ENCODE measurements around the gene RFNG. TPM values are rescaled to one million over a fixed set of nuclear protein-coding genes. Genes with fewer than 3 reads are reported as not detected.

RFNG gene
- total RNA-seq, 1 donor from 2014 or later = 19.3 TPM

- DNase-seq = no peak
These were observed 51.4 kb downstream of the RFNG start for GRCh38 chr17:81999976-82000802.

- DNase-seq = no peak
These were observed 52.0 kb downstream of the RFNG start for GRCh38 chr17:81999587-81999975.

GRCh38 chr17:81998691-81999438 lies 52.7 kb downstream of the RFNG start:
- no peak for DNase-seq

- DNase-seq = no peak
These were observed 53.4 kb downstream of the RFNG start for GRCh38 chr17:81998212-81998611.

Other genes starting within 250 kb of the RFNG start
- gene GCGR, start 247.7 kb downstream of the RFNG start, total RNA-seq = not detected
- gene MCRIP1, start 218.5 kb downstream of the RFNG start, total RNA-seq = 35.6 TPM
- 10.0 TPM for gene PPP1R27, start 216.8 kb downstream of the RFNG start, total RNA-seq
- gene P4HB, start 191.3 kb downstream of the RFNG start, total RNA-seq = 208 TPM
- gene ARHGDIA, start 180.5 kb downstream of the RFNG start, total RNA-seq = 51.6 TPM
- 67.6 TPM for gene ALYREF, start 160.2 kb downstream of the RFNG start, total RNA-seq
- 60.1 TPM for gene ANAPC11, start 160.1 kb downstream of the RFNG start, total RNA-seq
- 0.59 TPM for gene NPB, start 149.6 kb downstream of the RFNG start, total RNA-seq
- gene PCYT2, start 140.4 kb downstream of the RFNG start, total RNA-seq = 18.6 TPM
- gene SIRT7, start 133.6 kb downstream of the RFNG start, total RNA-seq = 12.6 TPM
- gene MAFG, start 124.1 kb downstream of the RFNG start, total RNA-seq = 8.1 TPM
- 49.4 TPM for gene PYCR1, start 114.5 kb downstream of the RFNG start, total RNA-seq
- 3.2 TPM for gene MYADML2, start 104.6 kb downstream of the RFNG start, total RNA-seq
- gene NOTUM, start 90.6 kb downstream of the RFNG start, total RNA-seq = 1.7 TPM
- gene ASPSCR1, start 74.2 kb downstream of the RFNG start, total RNA-seq = 19.2 TPM
- gene CENPX, start 28.9 kb downstream of the RFNG start, total RNA-seq = 19.7 TPM
- 8.6 TPM for gene LRRC45, start 28.5 kb downstream of the RFNG start, total RNA-seq
- 15.6 TPM for gene RAC3, start 20.1 kb downstream of the RFNG start, total RNA-seq
- gene DCXR, start 14.1 kb downstream of the RFNG start, total RNA-seq = 33.4 TPM
- 35.5 TPM for gene GPS1, start 87 bp upstream of the RFNG start, total RNA-seq
- 35.7 TPM for gene DUS1L, start 14.0 kb upstream of the RFNG start, total RNA-seq
- gene FASN, start 46.4 kb upstream of the RFNG start, total RNA-seq = 262 TPM
- 22.6 TPM for gene CCDC57, start 161.0 kb upstream of the RFNG start, total RNA-seq
- gene SLC16A3, start 177.2 kb upstream of the RFNG start, total RNA-seq = 16.3 TPM
- gene CSNK1D, start 221.9 kb upstream of the RFNG start, total RNA-seq = 40.5 TPM